A549 (cell line): ENCODE data around the gene ACTA2.

Experiments used
- CTCF ChIP-seq: fragments of >200 bp; sonication (Bioruptor Twin); formaldehyde crosslinking; IDR thresholded peaks from 3 replicates; pipeline ENCODE4 v1.5.1; 2016
- EHMT2 ChIP-seq: fragments of 200-600 bp; sonication (generic); IDR thresholded peaks from 2 replicates; pipeline ENCODE4 v1.6.1; 2016; ENCODE audit warnings: antibody characterized with exemption, low read depth, mild to moderate bottlenecking, moderate library complexity
- ESRRA ChIP-seq: fragments of 150-350 bp; IDR thresholded peaks from 2 replicates; pipeline ENCODE4 v1.6.1; 2014; ENCODE audit warnings: mild to moderate bottlenecking, low read length, borderline replicate concordance
- POLR2A ChIP-seq: IDR thresholded peaks from 2 replicates; pipeline ENCODE4 v1.6.1; 2012; ENCODE audit warnings: mild to moderate bottlenecking, low read length
- POLR2AphosphoS2 ChIP-seq: conservative IDR thresholded peaks from 2 replicates; pipeline ENCODE4 v1.6.1; 2012; ENCODE audit warnings: low read length, improper control_type of control experiment, inconsistent platforms
- REST ChIP-seq: fragments of 200-600 bp; sonication (generic); IDR thresholded peaks from 2 replicates; pipeline ENCODE4 v1.6.1; 2016; ENCODE audit warnings: antibody characterized with exemption, mild to moderate bottlenecking, moderate library complexity
- RFX5 ChIP-seq: fragments of 450-650 bp; IDR thresholded peaks from 2 replicates; pipeline ENCODE4 v1.7.1; 2014; ENCODE audit warnings: antibody characterized with exemption, mild to moderate bottlenecking, moderate library complexity
- SREBF2 ChIP-seq: fragments of 450-650 bp; IDR thresholded peaks from 2 replicates; pipeline ENCODE4 v1.6.1; 2014; ENCODE audit warnings: mild to moderate bottlenecking, moderate library complexity
- TFCP2L1 ChIP-seq: fragments of 250-450 bp; sonication (Bioruptor Pico); IDR thresholded peaks from 2 replicates; pipeline ENCODE4 v1.5.0; 2021; ENCODE audit warnings: mild to moderate bottlenecking
- TF ChIP-seq, protein P1 (sequence below): IDR thresholded peaks from 2 replicates; pipeline ENCODE4 v1.6.1; 2012
- TF ChIP-seq, protein P2 (sequence below): IDR thresholded peaks from 2 replicates; pipeline ENCODE4 v1.6.1; 2012; ENCODE audit warnings: low read depth, borderline replicate concordance

- no peak for TF ChIP-seq TFCP2L1 (CRISPR knock-in tag)
- TF ChIP-seq POLR2AphosphoS2: no peak
- no peak for TF ChIP-seq CTCF
- TF ChIP-seq POLR2A: no peak
- no peak for TF ChIP-seq RFX5
- TF ChIP-seq, protein P1, sequence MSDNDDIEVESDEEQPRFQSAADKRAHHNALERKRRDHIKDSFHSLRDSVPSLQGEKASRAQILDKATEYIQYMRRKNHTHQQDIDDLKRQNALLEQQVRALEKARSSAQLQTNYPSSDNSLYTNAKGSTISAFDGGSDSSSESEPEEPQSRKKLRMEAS: no peak
- no peak for TF ChIP-seq REST
- TF ChIP-seq SREBF2: no peak
- no peak for TF ChIP-seq ESRRA
- TF ChIP-seq, protein P2, sequence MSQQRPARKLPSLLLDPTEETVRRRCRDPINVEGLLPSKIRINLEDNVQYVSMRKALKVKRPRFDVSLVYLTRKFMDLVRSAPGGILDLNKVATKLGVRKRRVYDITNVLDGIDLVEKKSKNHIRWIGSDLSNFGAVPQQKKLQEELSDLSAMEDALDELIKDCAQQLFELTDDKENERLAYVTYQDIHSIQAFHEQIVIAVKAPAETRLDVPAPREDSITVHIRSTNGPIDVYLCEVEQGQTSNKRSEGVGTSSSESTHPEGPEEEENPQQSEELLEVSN: no peak
- TF ChIP-seq EHMT2: no peak
These were observed 32.4 kb downstream of the ACTA2 start for GRCh38 chr10:88920198-88920597.
